Fibroblast of skin of abdomen (primary cell): ENCODE data around the gene STK32B.
"Not testable (repeated sequence)": the region's sequence is repeated elsewhere in the genome, so short reads cannot be mapped to it uniquely, and the experiment has no call there.

ENCODE experiments used
- DNase-seq: peaks from one replicate; pipeline ENCODE4 v3.0.0-alpha.2; 2013

The STK32B gene

GRCh38 chr4:5164221-5164912 is 113.1 kb downstream of the STK32B start:
- no peak for DNase-seq

- DNase-seq = peak; percentile 78
Measured at GRCh38 chr4:5165420-5166369, 114.4 kb downstream of the STK32B start.

GRCh38 chr4:5166377-5166776 is 115.1 kb downstream of the STK32B start:
- no peak for DNase-seq

DNA sequence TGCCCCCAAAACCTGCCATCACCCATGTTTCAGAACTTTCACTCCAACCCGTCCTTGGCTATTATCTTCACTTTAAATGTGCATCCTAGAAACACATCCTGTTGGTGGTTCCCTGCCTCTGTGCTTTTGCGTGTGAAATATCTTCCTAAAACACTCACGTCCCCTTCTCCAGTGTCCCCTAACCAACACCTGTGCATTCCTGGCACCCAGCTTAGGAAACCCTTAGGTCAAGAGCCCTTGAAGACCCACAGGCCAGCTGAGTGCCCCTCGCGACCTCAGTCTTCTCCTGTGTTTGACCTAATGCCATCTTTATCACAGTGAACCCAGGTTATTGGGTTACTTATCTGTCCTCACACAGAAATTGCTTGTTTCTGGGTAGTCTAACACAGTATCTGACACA is 117.6 kb downstream of the STK32B start:
- no peak for DNase-seq

DNA sequence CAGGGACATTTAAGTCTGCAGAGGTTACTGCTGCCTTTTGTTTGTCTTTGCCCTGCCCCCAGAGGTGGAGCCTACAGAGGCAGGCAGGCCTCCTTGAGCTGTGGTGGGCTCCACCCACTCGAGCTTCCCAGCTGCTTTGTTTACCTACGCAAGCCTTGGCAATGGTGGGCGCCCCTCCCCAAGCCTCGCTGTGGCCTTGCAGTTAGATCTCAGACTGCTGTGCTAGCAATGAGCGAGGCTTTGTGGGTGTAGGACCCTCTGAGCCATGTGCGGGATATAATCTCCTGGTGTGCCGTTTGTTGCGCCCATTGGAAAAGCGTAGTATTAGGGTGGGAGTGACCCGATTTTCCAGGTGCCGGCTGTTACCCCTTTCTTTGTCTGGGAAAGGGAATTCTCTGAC is 124.6 kb downstream of the STK32B start:
- not testable (repeated sequence) for DNase-seq

GRCh38 chr4:5184606-5185005 is 133.3 kb downstream of the STK32B start:
- no peak for DNase-seq

- DNase-seq = no peak
Measured at GRCh38 chr4:5185551-5185950, 134.3 kb downstream of the STK32B start.

GRCh38 chr4:5186271-5187064 is 135.2 kb downstream of the STK32B start:
- no peak for DNase-seq

GRCh38 chr4:5188130-5188529 is 136.8 kb downstream of the STK32B start:
- no peak for DNase-seq

- no peak for DNase-seq
Measured at GRCh38 chr4:5191831-5192230, 140.6 kb downstream of the STK32B start.

DNA sequence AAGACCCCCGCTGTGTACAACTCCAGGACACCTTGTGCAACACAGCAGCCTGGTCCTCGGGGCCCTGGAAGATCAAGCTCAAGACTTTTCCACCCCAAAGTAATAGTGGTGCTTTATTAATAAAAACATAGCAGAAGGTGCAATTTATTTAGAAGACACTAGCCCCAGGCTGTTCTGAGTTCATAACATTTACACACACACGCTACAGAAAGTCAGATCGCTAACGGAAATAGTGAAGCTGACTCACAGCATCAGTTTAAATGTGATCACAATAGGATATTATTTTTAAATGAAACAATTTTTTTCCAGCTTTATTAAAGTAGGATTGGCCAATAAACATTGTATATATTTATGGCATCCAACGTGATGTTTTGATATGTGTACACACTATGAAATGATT is 141.0 kb downstream of the STK32B start:
- DNase-seq = no peak

DNA sequence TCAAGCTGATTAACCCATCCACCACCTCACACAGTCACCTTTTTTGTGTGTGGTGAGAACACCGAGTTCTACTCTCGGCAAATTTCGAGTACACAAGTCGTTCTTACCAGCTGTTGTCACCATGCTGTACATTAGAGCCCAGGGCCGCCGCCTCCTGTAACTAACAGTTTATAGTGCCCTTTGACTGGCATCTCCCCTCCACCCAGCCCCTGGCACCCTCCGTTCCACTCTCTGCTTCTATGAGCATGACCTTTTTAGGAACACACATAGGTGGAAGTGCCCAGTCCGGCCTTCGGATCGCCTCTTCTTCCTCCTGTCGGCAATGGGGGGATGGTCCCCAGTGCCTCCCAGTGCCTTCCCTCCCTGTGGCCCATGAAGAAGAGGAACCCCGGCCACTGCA is 141.4 kb downstream of the STK32B start:
- no peak for DNase-seq

DNA sequence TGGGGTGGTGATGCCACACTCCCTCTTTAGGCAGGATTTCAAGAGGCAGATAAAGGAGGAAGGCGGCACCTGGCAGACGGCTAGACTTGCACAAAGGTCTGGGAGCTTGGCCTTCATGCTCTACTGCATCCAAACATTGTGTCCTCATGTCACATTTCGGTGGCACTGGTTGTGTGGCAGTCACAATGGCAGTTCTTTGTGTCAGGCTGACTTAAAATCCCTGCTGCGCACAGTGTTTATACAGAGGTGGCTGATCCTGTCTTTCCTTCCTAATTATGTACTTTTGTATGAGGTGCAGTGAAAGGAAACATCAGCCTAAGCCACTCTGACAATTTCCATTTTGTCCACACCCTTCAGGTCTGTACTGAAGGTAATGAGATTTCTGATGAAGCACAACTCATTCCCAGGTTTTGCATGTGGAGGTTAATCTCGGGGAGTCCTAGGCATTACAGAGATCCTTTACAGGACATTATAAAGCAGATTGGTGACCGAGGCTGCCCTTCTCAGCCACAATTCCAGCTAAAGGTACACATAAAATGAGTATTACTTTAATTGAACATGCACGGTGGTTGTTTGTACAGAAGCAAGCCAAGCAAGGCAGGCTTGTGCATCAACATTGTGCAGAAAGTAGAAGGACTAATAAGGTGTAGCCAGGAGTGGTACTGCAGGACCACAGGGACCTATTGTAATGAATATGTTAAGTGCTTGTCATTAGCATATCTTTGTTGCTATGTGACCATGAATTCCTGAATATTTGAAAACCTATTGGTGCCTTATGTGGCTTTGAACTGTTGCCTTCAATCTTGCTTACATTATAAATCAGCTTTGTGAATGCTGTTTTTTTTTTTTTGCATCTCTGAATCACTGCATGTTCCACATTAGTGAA is 147.6 kb downstream of the STK32B start:
- DNase-seq = no peak

DNA sequence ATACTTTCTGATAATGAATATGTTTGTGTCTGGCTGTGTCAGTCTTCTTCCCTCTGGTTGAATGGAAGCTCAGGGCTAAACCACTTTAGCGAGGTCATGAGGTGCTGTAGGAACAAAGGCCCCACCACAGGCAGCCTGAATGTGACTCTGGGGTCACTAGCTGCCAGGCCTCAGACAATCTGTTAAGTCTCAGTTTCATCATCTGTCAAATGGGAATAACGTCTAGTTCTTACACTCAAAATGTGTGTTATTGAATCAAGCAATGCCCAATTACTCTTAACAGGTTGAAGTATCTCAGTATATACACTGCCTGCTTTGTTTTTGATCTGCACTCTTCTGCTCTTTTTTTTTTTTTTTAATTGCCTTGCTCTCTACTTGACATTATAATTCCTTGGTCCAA is 148.6 kb downstream of the STK32B start:
- DNase-seq = no peak

- DNase-seq = no peak
Measured at GRCh38 chr4:5200513-5200912, 149.2 kb downstream of the STK32B start.

GRCh38 chr4:5203309-5203992 is 152.2 kb downstream of the STK32B start:
- peak; percentile 41 for DNase-seq

- peak; percentile 56 for DNase-seq
Measured at GRCh38 chr4:5203993-5204310, 152.7 kb downstream of the STK32B start.

DNA sequence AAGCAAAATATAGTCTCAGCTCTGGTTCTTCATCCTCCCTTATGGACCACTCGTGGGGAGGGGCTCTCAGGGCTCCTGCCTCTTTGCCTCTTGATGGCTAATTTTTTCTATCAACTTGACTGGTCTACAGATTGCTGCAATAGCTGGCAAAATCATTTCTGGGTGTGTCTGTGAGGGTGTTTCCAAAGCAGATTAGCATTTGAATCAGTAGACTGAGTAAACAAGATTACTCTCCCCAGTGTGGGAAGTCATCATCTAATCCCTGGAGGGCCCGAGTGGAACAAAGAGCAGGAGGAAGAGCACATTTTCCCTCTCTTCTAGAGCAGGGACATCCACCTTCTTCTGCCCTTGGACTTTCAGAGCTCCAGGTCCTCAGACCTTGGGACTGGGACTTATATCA is 153.5 kb downstream of the STK32B start:
- DNase-seq = no peak

- DNase-seq = peak; percentile 92
Measured at GRCh38 chr4:5206016-5206790, 154.9 kb downstream of the STK32B start.

DNA sequence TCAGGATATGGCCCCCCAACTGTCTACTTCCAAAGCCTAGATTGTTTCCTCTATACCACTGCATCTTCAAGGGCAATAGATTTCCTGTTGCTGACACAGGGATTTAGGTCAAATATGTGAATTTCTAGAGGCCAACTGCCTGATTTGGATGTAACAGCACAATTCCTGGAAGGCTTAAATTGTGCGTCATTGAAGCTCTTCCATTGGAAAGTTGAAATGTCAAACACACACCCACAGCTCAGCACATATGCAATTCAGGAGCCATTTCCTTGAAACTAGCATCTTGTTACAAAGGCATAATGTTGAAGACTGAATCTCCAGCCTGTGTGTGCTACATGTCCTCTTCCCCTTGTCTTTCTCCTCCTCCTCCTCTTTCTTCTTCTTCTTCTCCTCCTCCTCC is 158.6 kb downstream of the STK32B start:
- DNase-seq = peak; percentile 66
